Pons (tissue), 1 donor: ENCODE data around the gene MXRA7.

ENCODE experiments used
- DNase-seq: peaks from one replicate; pipeline ENCODE4 v3.0.0-alpha.2; 2016; ENCODE audit warnings: low spot score

Gene MXRA7

GRCh38 chr17:76677406-76677805, 33.4 kb downstream of the MXRA7 start:
- DNase-seq = no peak

- no peak for DNase-seq
These were observed 34.1 kb downstream of the MXRA7 start for GRCh38 chr17:76676629-76677028.

- no peak for DNase-seq
These were observed 35.1 kb downstream of the MXRA7 start for GRCh38 chr17:76675648-76676047.

GRCh38 chr17:76674600-76674999, 36.2 kb downstream of the MXRA7 start:
- DNase-seq = no peak

GRCh38 chr17:76673729-76674128, 37.0 kb downstream of the MXRA7 start:
- DNase-seq = no peak

GRCh38 chr17:76672892-76673291, 37.9 kb downstream of the MXRA7 start:
- no peak for DNase-seq

GRCh38 chr17:76672270-76672851, 38.4 kb downstream of the MXRA7 start:
- DNase-seq = peak; percentile 17

GRCh38 chr17:76671912-76672262, 38.9 kb downstream of the MXRA7 start:
- DNase-seq = no peak

- peak; percentile 100 for DNase-seq
These were observed 39.4 kb downstream of the MXRA7 start for GRCh38 chr17:76671123-76671911.

- DNase-seq = no peak
These were observed 40.0 kb downstream of the MXRA7 start for GRCh38 chr17:76670718-76671122.

GRCh38 chr17:76670020-76670717, 40.6 kb downstream of the MXRA7 start:
- no peak for DNase-seq

- DNase-seq = no peak
These were observed 42.8 kb downstream of the MXRA7 start for GRCh38 chr17:76667786-76668453.

GRCh38 chr17:76667491-76667755, 43.3 kb downstream of the MXRA7 start:
- DNase-seq = no peak

- DNase-seq = no peak
These were observed 50.1 kb downstream of the MXRA7 start for GRCh38 chr17:76660656-76661042.

- DNase-seq = no peak
These were observed 50.7 kb downstream of the MXRA7 start for GRCh38 chr17:76659928-76660655.

- no peak for DNase-seq
These were observed 52.5 kb downstream of the MXRA7 start for GRCh38 chr17:76658242-76658662.

GRCh38 chr17:76657505-76658241, 53.1 kb downstream of the MXRA7 start:
- DNase-seq = no peak

GRCh38 chr17:76654408-76654807, 56.4 kb downstream of the MXRA7 start:
- DNase-seq = no peak

GRCh38 chr17:76650504-76650903, 60.3 kb downstream of the MXRA7 start:
- no peak for DNase-seq

- DNase-seq = no peak
These were observed 64.1 kb downstream of the MXRA7 start for GRCh38 chr17:76646712-76647111.

- DNase-seq = no peak
These were observed 65.3 kb downstream of the MXRA7 start for GRCh38 chr17:76645481-76645880.

- no peak for DNase-seq
These were observed 65.8 kb downstream of the MXRA7 start for GRCh38 chr17:76644995-76645394.
